Glomerular visceral epithelial cell (primary cell): ENCODE measurements around the gene PPIP5K2.
A peak's percentile ranks its signal among the peaks of the same experiment; 100 is the strongest.
"Not testable (repeated sequence)": the region's sequence is repeated elsewhere in the genome, so short reads cannot be mapped to it uniquely, and the experiment has no call there.

Source experiments
- DNase-seq: peaks from one replicate; pipeline ENCODE4 v3.0.0-alpha.2; 2016; ENCODE audit errors: extremely low spot score

The PPIP5K2 gene

DNA sequence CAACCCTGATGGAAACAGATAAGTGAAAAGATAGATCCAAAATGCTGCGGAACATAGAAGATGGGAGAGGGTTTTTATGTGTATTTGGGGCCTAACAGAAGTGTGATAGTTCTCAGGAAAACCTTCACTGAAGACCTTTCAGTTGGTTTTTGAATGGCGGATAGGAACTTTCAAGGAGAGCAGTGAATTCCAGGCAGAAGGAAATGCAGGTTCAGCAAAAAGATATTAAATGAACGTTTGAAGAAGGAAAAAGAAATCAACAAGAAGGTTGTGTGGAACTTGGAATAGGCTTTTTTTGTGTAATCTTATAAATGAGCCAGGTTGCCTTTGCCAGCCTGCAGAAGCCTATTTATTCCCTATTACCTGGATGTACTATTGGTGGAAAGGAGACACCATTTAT lies 2.1 kb downstream of the PPIP5K2 start:
- no peak for DNase-seq

GRCh38 chr5:103126557-103126956 lies 6.5 kb downstream of the PPIP5K2 start:
- no peak for DNase-seq

- no peak for DNase-seq
These were observed 7.3 kb downstream of the PPIP5K2 start for GRCh38 chr5:103127292-103127817.

GRCh38 chr5:103128202-103128601 lies 8.1 kb downstream of the PPIP5K2 start:
- DNase-seq, result no peak

DNA sequence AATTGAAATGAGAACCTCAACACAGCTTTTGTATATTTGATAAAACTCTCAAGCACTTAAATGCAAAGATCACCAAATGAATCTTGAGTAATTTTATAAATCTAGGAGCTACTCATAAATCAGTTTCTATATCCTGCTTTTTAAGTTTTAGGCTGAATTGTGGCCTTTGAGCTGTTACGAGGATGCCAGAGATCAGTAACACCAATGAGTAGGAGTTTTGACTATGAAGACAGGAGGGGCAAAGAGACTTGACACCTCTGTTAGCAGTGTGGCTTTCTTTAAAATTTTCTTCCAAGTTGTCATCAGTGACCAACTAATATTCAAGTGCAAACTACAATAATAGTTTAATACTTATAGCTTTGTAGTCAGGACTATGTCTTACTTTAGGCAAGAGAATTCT lies 12.6 kb downstream of the PPIP5K2 start:
- no peak for DNase-seq

DNA sequence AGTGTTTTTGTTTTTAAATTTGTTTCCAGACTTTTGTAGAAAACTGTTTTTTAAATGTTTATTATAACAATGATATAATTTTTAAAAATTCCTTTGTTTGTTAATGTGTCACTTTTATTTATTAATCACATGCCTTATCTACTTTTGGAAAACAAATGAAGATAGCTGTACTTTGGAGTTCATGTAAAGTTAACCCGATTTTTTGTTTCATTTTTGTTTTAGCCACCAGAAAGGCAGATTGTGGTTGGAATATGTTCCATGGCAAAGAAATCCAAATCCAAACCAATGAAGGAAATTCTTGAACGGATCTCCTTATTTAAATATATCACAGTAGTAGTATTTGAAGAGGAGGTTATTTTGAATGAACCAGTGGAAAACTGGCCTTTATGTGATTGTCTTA lies 13.1 kb downstream of the PPIP5K2 start:
- no peak for DNase-seq

GRCh38 chr5:103135461-103135860 lies 15.4 kb downstream of the PPIP5K2 start:
- no peak for DNase-seq

GRCh38 chr5:103138202-103138690 lies 18.1 kb downstream of the PPIP5K2 start:
- no peak for DNase-seq

GRCh38 chr5:103139264-103139865 lies 19.3 kb downstream of the PPIP5K2 start:
- DNase-seq, result peak; percentile 82

GRCh38 chr5:103142132-103142531 lies 22.0 kb downstream of the PPIP5K2 start:
- DNase-seq, result not testable (repeated sequence)

DNA sequence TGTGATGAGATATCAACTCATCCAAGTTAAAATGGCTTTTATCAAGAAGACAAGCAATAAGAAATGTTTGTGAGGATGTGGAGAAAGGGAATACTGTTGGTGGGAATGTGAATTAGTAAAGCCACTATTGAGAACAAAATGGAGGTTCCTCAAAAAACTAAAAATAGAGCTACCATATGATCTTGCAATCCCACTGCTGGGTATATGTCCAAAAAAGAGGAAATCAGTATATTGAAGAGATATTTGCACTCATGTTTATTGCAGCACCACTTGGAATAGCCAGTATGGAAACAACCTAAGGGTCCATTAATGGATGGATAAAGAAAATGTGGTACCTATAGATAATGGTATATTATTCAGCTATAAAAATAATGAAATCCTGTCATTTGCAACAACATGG lies 25.1 kb downstream of the PPIP5K2 start:
- no peak for DNase-seq

DNA sequence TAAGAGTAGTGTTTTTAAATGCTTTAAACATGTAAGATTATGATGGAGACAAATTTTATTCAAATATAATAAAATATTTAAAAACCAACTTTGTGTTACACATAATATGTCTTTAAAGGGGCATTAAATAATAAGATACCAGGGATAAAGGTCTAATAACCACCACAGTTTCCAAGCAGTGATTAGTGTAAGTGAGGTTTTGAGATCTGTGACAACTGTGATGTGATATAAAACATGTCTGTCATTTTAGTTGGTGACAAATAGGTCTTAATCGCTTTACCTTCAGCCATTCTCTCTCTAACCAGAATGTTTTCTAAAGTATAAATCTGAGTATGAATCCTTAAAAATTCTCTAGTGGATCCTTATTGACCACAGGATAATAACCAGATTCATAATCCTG lies 28.1 kb downstream of the PPIP5K2 start:
- no peak for DNase-seq

DNA sequence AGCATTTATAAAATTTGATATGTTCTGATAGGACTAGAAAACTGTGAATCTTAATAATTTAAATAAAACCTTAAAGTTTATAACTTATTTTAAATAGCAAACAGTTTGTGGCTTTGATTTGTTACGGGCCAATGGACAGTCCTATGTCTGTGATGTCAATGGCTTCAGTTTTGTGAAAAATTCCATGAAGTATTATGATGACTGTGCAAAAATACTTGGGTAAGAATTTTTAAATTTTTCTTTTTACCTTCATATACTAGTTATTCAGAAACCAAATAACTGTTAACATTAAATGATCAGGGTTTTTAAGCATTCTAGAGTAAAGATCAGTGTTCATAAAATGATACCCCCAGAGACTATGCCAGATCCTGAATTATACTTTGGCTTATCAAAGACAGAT lies 31.1 kb downstream of the PPIP5K2 start:
- DNase-seq, result no peak

DNA sequence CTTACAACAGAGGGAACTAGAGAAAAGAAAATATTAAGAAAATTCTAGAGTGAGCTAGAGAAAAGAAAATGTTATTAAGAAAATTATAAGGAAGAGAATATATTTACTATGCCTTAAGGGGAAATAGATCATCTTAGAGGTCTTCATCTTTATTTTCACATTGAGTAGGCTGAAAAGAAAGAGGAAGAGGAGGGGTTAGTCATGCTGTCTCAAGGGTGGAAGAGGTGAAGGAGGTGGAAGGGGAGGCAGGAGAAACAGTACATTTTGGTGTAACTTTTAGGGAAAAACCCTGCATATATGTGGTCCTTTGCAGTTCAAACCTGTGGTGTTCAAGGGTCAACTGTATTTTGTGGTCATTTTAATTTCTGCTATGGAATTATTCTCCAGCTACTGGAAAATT lies 46.6 kb downstream of the PPIP5K2 start:
- DNase-seq, result no peak

GRCh38 chr5:103174147-103174546 lies 54.0 kb downstream of the PPIP5K2 start:
- DNase-seq, result no peak

DNA sequence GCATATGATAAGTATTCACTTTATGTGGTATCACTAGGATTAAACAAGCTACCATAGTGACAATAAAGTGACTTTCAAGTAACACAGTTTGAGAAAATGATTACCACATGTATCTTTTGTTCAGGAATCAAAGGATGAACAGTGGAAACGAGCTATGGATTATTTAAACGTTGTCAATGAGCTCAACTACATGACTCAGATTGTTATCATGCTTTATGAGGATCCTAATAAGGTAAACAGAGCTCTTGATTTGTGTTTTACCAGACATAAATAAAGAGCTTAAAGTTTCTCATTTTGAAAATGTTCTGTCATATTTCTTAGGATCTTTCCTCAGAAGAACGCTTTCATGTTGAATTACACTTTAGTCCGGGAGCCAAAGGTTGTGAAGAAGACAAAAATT lies 57.4 kb downstream of the PPIP5K2 start:
- DNase-seq, result no peak

GRCh38 chr5:103178167-103178566 lies 58.1 kb downstream of the PPIP5K2 start:
- no peak for DNase-seq

GRCh38 chr5:103186152-103186551 lies 66.1 kb downstream of the PPIP5K2 start:
- no peak for DNase-seq

DNA sequence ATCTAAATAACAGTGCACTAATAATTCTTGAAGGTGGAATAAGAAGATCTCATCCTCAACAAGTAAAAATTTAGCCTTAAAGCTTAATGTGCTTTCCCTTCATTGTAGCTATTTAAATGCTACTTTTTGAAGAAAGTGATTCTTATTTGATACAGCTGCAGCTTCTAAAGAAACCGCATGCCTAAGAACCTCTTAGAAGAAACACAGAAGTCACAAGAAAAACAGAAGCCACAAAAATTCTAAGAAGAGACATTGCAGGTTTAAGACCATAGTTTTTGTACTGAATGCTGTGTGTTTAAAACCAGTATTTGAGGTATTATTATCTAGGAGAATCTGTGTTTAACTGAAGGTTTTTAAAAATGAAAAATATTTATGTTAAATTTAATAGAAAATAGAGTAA lies 68.3 kb downstream of the PPIP5K2 start:
- no peak for DNase-seq

- no peak for DNase-seq
These were observed 83.1 kb downstream of the PPIP5K2 start for GRCh38 chr5:103203226-103203625.

GRCh38 chr5:103204990-103205389 lies 84.9 kb downstream of the PPIP5K2 start:
- not testable (repeated sequence) for DNase-seq

- no peak for DNase-seq
These were observed 86.0 kb downstream of the PPIP5K2 start for GRCh38 chr5:103205991-103206700.

- DNase-seq, result no peak
These were observed 86.9 kb downstream of the PPIP5K2 start for GRCh38 chr5:103207011-103207410.
